GM12878 (cell line): ENCODE data around the gene HTN3.

ENCODE experiments used
- CBX5 ChIP-seq: sonication (generic); IDR thresholded peaks from 2 replicates; pipeline ENCODE4 v1.6.1; 2016; ENCODE audit warnings: low read depth, moderate library complexity, mild to moderate bottlenecking, inconsistent platforms
- EP300 ChIP-seq, 2 experiments: fragments of 150-350 bp in 1 of 2; IDR thresholded peaks; 2 replicates each; pipeline ENCODE4 v1.6.1; 2011 to 2012; ENCODE audit warnings: low read depth in 2 of 2, low read length in 2 of 2, borderline replicate concordance in 1 of 2, improper control_type of control experiment in 1 of 2, inconsistent platforms in 1 of 2; ENCODE audit not compliant: control insufficient read depth in 1 of 2
- FOXM1 ChIP-seq: IDR thresholded peaks from 2 replicates; pipeline ENCODE4 v1.6.1; 2012; ENCODE audit warnings: low read depth, mild to moderate bottlenecking, inconsistent platforms, low read length, moderate library complexity
- STAT1 ChIP-seq: fragments of 450-650 bp; conservative IDR thresholded peaks from 2 replicates; pipeline ENCODE4 v1.6.1; 2014; ENCODE audit warnings: antibody characterized with exemption, mild to moderate bottlenecking

DNA sequence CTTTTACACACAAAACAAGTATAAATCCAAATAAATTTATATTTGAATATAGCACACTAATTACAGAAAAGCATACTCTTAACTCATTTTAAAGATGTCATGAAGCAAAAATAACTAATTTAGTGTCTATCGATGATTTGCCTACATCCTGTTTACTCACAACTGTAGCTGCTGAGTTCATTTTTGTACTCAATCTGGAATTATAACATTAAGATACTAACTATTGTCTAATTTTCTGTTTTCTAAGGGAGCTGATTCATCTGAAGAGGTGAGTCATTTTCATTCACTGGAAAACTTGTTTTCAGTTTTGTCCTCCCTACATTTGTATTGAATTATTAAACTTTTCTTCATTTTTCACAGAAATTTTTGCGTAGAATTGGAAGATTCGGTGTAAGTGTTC is 28.8 kb upstream of the HTN3 start:
- TF ChIP-seq STAT1: no peak
- TF ChIP-seq EP300 (IDR thresholded peaks at IDR 0.05; ENCODE audit: borderline replicate concordance in 1 of 2, control insufficient read depth in 1 of 2, low read depth in 2 of 2, low read length in 2 of 2): no peak
- no peak for TF ChIP-seq CBX5
- TF ChIP-seq FOXM1: peak; percentile 71; the same call in 1 of the 2 replicates
